Gastroesophageal sphincter (tissue), 3 donors: ENCODE results near the gene RBL2.

ENCODE experiments used
- CTCF ChIP-seq, 4 experiments: fragments of 200-600 bp in 2 of 4; fragments of 450-650 bp in 2 of 4; sonication (generic) in 1 of 4; IDR thresholded peaks; one replicate each; pipeline ENCODE4 v1.5.1; 2017 to 2019; ENCODE audit warnings: antibody characterized with exemption in 4 of 4, mild to moderate bottlenecking in 2 of 4, moderate library complexity in 2 of 4
- EP300 ChIP-seq: sonication (generic); formaldehyde crosslinking; IDR thresholded peaks from one replicate; pipeline ENCODE4 v1.6.1; 2017; ENCODE audit warnings: antibody characterized with exemption, mild to moderate bottlenecking
- POLR2A ChIP-seq, 2 donors: fragments of 450-650 bp; IDR thresholded peaks; one replicate each; pipeline ENCODE4 v1.6.1; 2017; ENCODE audit warnings: antibody characterized with exemption in 2 of 2, mild to moderate bottlenecking in 2 of 2, moderate library complexity in 1 of 2
- POLR2AphosphoS5 ChIP-seq: sonication (generic); formaldehyde crosslinking; IDR thresholded peaks from one replicate; pipeline ENCODE4 v1.6.1; 2017; ENCODE audit warnings: antibody characterized with exemption

GRCh38 chr16:53435066-53435688, 906 bp downstream of the RBL2 start:
- peak; percentile 47 to 60 for TF ChIP-seq POLR2A (IDR thresholded peaks at IDR 0.05)
- no peak for TF ChIP-seq CTCF (IDR thresholded peaks at IDR 0.05)
- no peak for TF ChIP-seq EP300
- TF ChIP-seq POLR2AphosphoS5: peak; percentile 66
